Fibroblast of lung (primary cell): ENCODE measurements around the gene DHDH.

Experiments
- CTCF ChIP-seq, 2 donors: IDR thresholded peaks in 1 of 2; conservative IDR thresholded peaks in 1 of 2; 1 replicate in 1 of 2; 2 replicates in 1 of 2; pipeline ENCODE4 v1.5.1; 2011 to 2012; ENCODE audit warnings: low read length in 2 of 2, control low read depth in 1 of 2, inconsistent platforms in 1 of 2, low read depth in 1 of 2, mild to moderate bottlenecking in 1 of 2
- EZH2 ChIP-seq: IDR thresholded peaks from 2 replicates; pipeline ENCODE4 v1.5.1; 2012; ENCODE audit warnings: low read length, control low read depth, mild to moderate bottlenecking; ENCODE audit errors: missing control alignments

GRCh38 chr19:48954595-48955307, 21.3 kb downstream of the DHDH start, which contains the start of gene BAX:
- TF ChIP-seq CTCF (conservative IDR thresholded peaks at IDR 0.05 in 1 of 2, IDR thresholded peaks at IDR 0.05 in 1 of 2; ENCODE audit: low read depth in 1 of 2, low read length in 2 of 2): no peak
- TF ChIP-seq EZH2: no peak
